ENCODE results near the gene OR4E1.
"Not testable (repeated sequence)": the region's sequence is repeated elsewhere in the genome, so short reads cannot be mapped to it uniquely, and the experiment has no call there.

DNA sequence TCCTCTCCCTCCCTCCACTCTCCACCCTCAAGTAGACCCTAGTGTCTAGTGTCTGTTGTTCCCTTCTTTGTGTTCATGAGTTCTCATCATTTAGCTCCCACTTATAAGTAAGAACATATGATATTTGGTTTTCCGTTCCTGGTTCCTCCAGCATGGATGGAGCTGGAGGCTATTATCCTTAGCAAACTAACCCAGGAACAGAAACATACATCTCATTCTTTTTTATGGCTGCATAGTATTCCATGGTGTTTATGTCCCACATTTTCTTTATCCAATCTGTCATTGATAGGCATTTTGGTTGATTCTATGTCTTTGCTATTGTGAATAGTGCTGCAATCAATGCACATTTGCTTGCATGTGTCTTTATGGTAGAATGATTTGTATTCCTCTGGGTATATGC is 43.1 kb downstream of the OR4E1 start:
- TF ChIP-seq, protein P1, sequence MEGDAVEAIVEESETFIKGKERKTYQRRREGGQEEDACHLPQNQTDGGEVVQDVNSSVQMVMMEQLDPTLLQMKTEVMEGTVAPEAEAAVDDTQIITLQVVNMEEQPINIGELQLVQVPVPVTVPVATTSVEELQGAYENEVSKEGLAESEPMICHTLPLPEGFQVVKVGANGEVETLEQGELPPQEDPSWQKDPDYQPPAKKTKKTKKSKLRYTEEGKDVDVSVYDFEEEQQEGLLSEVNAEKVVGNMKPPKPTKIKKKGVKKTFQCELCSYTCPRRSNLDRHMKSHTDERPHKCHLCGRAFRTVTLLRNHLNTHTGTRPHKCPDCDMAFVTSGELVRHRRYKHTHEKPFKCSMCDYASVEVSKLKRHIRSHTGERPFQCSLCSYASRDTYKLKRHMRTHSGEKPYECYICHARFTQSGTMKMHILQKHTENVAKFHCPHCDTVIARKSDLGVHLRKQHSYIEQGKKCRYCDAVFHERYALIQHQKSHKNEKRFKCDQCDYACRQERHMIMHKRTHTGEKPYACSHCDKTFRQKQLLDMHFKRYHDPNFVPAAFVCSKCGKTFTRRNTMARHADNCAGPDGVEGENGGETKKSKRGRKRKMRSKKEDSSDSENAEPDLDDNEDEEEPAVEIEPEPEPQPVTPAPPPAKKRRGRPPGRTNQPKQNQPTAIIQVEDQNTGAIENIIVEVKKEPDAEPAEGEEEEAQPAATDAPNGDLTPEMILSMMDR (IDR thresholded peaks at IDR 0.05), result not testable (repeated sequence)
- not testable (repeated sequence) for TF ChIP-seq POLR2A (IDR thresholded peaks at IDR 0.05; ENCODE audit: low read depth); POLR2AphosphoS5 (IDR thresholded peaks at IDR 0.05); EP300 (IDR thresholded peaks at IDR 0.05)
